Lower leg skin (tissue), 3 donors: ENCODE measurements around the gene E2F7.

Experiments used
- POLR2A ChIP-seq, 2 donors: fragments of 450-650 bp; IDR thresholded peaks; one replicate each; pipeline ENCODE4 v1.6.1; 2016 to 2017; ENCODE audit warnings: antibody characterized with exemption in 2 of 2, mild to moderate bottlenecking in 1 of 2, moderate library complexity in 1 of 2
- TF ChIP-seq, protein P1 (sequence below), 3 donors: fragments of 450-650 bp; IDR thresholded peaks; one replicate each; pipeline ENCODE4 v1.5.1; 2016; ENCODE audit warnings: antibody characterized with exemption in 3 of 3, mild to moderate bottlenecking in 3 of 3, moderate library complexity in 2 of 3

DNA sequence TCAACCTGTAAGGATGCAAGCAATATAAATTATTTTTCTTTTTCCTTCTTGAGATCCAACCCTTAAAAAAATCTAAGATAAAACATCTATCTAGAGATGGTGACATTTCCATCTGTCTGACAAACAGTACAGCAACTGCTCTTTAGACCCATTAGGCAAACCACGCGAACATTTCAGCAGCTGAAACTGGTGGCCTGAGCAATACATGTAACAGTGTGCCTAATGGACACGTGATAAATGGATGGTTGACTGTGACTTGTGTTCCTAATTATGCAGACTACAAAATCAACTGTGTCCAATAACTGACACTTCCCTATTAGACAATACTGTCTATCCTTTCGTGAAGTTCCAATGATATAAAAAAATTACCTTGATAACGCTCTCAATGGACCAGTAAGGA, 18.9 kb downstream of the E2F7 start:
- TF ChIP-seq POLR2A (IDR thresholded peaks at IDR 0.05): no peak
- TF ChIP-seq, protein P1, sequence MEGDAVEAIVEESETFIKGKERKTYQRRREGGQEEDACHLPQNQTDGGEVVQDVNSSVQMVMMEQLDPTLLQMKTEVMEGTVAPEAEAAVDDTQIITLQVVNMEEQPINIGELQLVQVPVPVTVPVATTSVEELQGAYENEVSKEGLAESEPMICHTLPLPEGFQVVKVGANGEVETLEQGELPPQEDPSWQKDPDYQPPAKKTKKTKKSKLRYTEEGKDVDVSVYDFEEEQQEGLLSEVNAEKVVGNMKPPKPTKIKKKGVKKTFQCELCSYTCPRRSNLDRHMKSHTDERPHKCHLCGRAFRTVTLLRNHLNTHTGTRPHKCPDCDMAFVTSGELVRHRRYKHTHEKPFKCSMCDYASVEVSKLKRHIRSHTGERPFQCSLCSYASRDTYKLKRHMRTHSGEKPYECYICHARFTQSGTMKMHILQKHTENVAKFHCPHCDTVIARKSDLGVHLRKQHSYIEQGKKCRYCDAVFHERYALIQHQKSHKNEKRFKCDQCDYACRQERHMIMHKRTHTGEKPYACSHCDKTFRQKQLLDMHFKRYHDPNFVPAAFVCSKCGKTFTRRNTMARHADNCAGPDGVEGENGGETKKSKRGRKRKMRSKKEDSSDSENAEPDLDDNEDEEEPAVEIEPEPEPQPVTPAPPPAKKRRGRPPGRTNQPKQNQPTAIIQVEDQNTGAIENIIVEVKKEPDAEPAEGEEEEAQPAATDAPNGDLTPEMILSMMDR (IDR thresholded peaks at IDR 0.05): no peak
